Measurements from ENCODE around the gene NDUFV1. TPM values are rescaled to one million over a fixed set of nuclear protein-coding genes. Genes with fewer than 3 reads are reported as not detected.
"Not testable (repeated sequence)": the region's sequence is repeated elsewhere in the genome, so short reads cannot be mapped to it uniquely, and the experiment has no call there.

NDUFV1 gene
- total RNA-seq, 6 donors from 2014 or later: 169 to 395 (median 205) TPM

DNA sequence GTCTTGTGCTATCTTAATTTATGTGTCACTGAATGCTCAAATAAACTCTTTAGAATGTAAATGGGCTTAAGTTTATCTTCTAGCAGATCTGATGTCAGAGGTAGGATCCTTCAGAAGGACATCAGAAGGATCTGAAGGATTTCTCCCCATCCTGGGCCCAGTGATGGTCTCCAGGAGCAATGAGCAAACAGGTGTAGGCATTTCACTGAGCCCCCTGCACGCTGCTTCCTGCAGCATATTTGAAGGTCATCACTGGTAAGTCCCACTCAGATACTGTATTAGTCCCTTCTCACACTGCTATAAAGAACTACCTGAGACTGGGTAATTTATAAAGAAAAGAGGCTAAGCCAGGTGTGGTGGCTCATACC, 18.6 kb upstream of the NDUFV1 start:
- TF ChIP-seq EP300 (IDR thresholded peaks at IDR 0.05) (no peak), POLR2A (IDR thresholded peaks at IDR 0.05) (no peak), POLR2AphosphoS5 (IDR thresholded peaks at IDR 0.05) (no peak)
- TF ChIP-seq, protein P1, sequence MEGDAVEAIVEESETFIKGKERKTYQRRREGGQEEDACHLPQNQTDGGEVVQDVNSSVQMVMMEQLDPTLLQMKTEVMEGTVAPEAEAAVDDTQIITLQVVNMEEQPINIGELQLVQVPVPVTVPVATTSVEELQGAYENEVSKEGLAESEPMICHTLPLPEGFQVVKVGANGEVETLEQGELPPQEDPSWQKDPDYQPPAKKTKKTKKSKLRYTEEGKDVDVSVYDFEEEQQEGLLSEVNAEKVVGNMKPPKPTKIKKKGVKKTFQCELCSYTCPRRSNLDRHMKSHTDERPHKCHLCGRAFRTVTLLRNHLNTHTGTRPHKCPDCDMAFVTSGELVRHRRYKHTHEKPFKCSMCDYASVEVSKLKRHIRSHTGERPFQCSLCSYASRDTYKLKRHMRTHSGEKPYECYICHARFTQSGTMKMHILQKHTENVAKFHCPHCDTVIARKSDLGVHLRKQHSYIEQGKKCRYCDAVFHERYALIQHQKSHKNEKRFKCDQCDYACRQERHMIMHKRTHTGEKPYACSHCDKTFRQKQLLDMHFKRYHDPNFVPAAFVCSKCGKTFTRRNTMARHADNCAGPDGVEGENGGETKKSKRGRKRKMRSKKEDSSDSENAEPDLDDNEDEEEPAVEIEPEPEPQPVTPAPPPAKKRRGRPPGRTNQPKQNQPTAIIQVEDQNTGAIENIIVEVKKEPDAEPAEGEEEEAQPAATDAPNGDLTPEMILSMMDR (IDR thresholded peaks at IDR 0.05): no peak
- DNase-seq (no peak), ATAC-seq (ENCODE audit: low FRiP score in 2 of 2) (no peak)
- Histone ChIP-seq H3K27me3 (no peaks in the 10 kb centered on the region), H3K4me3 (no peak overlapping the region), H3K9me3 (no peaks in the 10 kb centered on the region), H3K27ac (no peak overlapping the region), H3K4me1 (peaks cover 14 to 22% (median 18%) of the 10 kb centered on the region in 4 donors), H3K36me3 (peaks cover 0 to 40% (median 23%) of the 10 kb centered on the region in 4 donors)
- WGBS, 2 donors: 92 to 93% methylated on average over 1 of the region's 1 CpG

DNA sequence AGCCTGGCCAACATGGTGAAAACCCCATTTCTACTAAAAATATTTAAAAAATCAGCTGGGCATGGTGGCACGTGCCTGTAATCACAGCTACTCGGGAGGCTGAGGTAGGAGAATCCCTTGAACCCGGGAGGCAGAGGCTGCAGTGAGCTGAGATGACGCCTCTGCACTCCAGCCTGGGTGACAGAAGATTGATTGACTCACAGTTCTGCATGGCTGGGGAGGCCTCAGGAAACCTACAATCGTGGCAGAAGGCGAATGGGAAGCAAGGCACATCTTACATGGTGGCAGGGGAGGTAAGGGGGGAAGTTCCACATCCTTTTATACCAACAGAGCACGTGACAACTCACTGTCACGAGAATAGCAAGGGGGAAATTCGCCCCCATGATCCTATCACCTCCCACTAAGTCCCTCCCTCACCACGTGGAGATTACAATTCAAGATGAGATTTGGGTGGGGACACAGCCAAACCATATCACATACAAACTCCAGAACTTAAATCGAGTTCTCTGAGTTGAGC, 17.8 kb upstream of the NDUFV1 start:
- not testable (repeated sequence) for H3K9me3 ChIP-seq; ATAC-seq (ENCODE audit: low FRiP score in 2 of 2); H3K27me3 ChIP-seq; H3K4me3 ChIP-seq; DNase-seq; H3K27ac ChIP-seq
- WGBS, 2 donors: 68 to 87% methylated on average over 8 to 11 of the region's 11 CpGs
- Histone ChIP-seq H3K36me3 (peaks cover 0 to 40% (median 23%) of the 10 kb centered on the region in 4 donors), H3K4me1 (peaks cover 14 to 22% (median 18%) of the 10 kb centered on the region in 4 donors)

DNA sequence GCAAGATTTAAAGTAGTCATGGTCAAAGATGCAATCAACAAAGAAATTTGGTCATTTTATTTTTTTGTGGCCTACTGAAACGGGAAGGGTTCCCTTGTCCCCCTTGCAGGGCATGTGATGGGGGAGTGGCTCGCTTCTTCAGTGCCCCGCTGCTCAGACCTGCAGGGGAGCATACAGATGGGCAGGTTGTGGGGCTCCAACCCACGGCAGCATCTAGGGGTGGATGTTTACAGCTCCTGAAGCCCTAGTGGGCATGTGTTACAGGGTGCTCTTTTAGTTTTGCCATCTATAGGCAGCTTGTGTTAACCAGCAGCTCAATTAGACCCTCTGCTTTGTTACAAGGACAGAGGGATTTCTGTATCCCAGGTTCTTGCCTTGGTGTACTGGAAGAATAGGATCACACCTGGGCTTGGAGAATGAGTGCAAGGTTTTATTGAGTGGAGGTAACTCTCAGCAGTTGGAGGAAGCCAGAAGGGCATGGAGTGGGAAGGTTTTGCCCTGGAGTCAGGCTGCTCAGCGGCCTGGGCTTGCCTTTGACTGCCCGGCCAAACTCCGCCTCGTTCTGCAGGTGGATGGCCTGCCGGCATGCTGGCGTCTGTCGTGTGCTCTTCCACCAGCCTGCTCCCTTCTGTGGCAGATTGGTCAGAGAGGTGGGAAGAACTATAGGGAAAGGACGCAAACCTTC, 13.7 kb upstream of the NDUFV1 start:
- DNase-seq (no peak), ATAC-seq (ENCODE audit: low FRiP score in 2 of 2) (no peak)
- H3K27me3 ChIP-seq: no peaks in the 10 kb centered on the region
- no peaks in the 10 kb centered on the region for H3K4me1 ChIP-seq
- no peak for TF ChIP-seq EP300 (IDR thresholded peaks at IDR 0.05)
- no peak for TF ChIP-seq POLR2A (IDR thresholded peaks at IDR 0.05)
- TF ChIP-seq, protein P1 (IDR thresholded peaks at IDR 0.05): no peak
- no peak for TF ChIP-seq POLR2AphosphoS5 (IDR thresholded peaks at IDR 0.05)
- no peaks in the 10 kb centered on the region for H3K9me3 ChIP-seq
- peaks cover 0 to 12% (median 4%) of the 10 kb centered on the region in 4 donors for H3K36me3 ChIP-seq
- WGBS, 2 donors: 70 to 76% methylated on average over 4 to 11 of the region's 12 CpGs
- no peak overlapping the region for H3K4me3 ChIP-seq
- no peak overlapping the region for H3K27ac ChIP-seq

DNA sequence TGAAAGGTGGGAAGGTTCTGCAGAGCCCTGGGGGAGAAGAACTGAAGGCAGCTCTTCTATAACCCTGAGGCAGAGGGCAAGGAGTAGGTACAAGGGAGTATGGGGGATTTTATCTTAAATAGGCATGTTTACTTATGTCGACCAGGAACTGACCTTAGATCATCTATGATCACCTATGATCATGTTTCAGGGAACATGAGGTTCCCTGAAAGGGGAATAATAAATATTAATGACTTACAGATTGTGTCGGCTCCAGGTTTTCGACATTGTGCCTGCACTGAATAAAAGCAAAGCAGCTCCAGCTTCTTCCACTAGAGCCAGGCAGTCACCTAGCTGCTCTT, 13.2 kb upstream of the NDUFV1 start:
- ATAC-seq (ENCODE audit: low FRiP score in 2 of 2) (no peak), DNase-seq (no peak)
- WGBS, 2 donors: 54 to 66% methylated on average over 3 of the region's 3 CpGs
- no peak for TF ChIP-seq POLR2A (IDR thresholded peaks at IDR 0.05)
- TF ChIP-seq EP300 (IDR thresholded peaks at IDR 0.05): no peak
- TF ChIP-seq POLR2AphosphoS5 (IDR thresholded peaks at IDR 0.05): no peak
- TF ChIP-seq, protein P1 (IDR thresholded peaks at IDR 0.05): no peak
- Histone ChIP-seq H3K4me3 (no peak overlapping the region), H3K9me3 (no peaks in the 10 kb centered on the region), H3K36me3 (peaks cover 0 to 7% (median 0%) of the 10 kb centered on the region in 4 donors), H3K4me1 (no peaks in the 10 kb centered on the region), H3K27ac (peak overlapping the region in 1 of 4 donors; percentile 24), H3K27me3 (no peaks in the 10 kb centered on the region)

DNA sequence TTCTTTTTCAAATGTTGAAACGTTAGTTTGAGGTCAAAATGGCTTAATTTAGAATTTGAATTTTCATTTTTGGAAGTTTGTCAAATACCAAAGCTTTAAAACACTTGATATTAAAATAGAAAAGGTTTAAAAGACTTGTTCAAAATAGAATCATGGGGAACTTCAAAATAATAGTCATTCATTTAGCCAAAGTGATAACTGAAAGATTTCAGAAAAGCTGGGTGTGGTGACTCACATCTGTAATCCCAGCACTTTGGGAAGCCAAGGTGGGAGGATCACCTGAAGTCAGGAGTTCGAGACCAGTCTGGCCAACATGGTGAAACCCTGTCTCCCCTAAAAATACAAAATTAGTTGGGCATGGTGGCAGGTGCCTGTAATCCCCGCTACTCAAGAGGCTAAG, 12.3 kb upstream of the NDUFV1 start:
- H3K27ac ChIP-seq: no peak overlapping the region
- ATAC-seq (ENCODE audit: low FRiP score in 2 of 2): no peak
- no peaks in the 10 kb centered on the region for H3K4me1 ChIP-seq
- H3K4me3 ChIP-seq: no peak overlapping the region
- no peak for DNase-seq
- H3K36me3 ChIP-seq: no peaks in the 10 kb centered on the region
- 65 to 70% methylated on average over 3 of the region's 3 CpGs for WGBS, 2 donors
- TF ChIP-seq POLR2A (IDR thresholded peaks at IDR 0.05) (no peak), EP300 (IDR thresholded peaks at IDR 0.05) (no peak), POLR2AphosphoS5 (IDR thresholded peaks at IDR 0.05) (no peak)
- TF ChIP-seq, protein P1 (IDR thresholded peaks at IDR 0.05): no peak
- H3K27me3 ChIP-seq: no peaks in the 10 kb centered on the region
- H3K9me3 ChIP-seq: no peaks in the 10 kb centered on the region
